Frontal cortex (tissue), 4 donors: ENCODE data around the gene SHH. TPM values are rescaled to one million over a fixed set of nuclear protein-coding genes. Genes with fewer than 3 reads are reported as not detected.
"Not testable (repeated sequence)": the region's sequence is repeated elsewhere in the genome, so short reads cannot be mapped to it uniquely, and the experiment has no call there.

ENCODE experiments used
- DNase-seq, 2 donors: peaks; one replicate each; pipeline ENCODE4 v3.0.0; 2012; ENCODE audit warnings: low spot score in 2 of 2
- FAIRE-seq: peaks from 2 replicates; lab custom pipeline; 2012; peaks lifted over from hg19 to GRCh38; lab: Jason Lieb, UNC
- total RNA-seq: library from RNA; depleted of rRNA; stranded (reverse); fragments of >200 nt; gene quantifications from one replicate; pipeline ENCODE4 v1.2.3, GENCODE V29; 2014
- donor health status: control.
- donor health status: control.
- donor health status: control.

SHH gene
- total RNA-seq, 1 donor from 2014 or later = 1.6 TPM

- FAIRE-seq (no peak), DNase-seq (no peak)
These were observed 12.1 kb upstream of the SHH start for GRCh38 chr7:155824227-155824886.

GRCh38 chr7:155821851-155822250 is 9.6 kb upstream of the SHH start:
- DNase-seq = no peak
- FAIRE-seq = no peak

- DNase-seq (no peak), FAIRE-seq (no peak)
These were observed 8.5 kb upstream of the SHH start for GRCh38 chr7:155820788-155821187.

- no peak for FAIRE-seq
- no peak for DNase-seq
These were observed 8.0 kb upstream of the SHH start for GRCh38 chr7:155820246-155820645.

- FAIRE-seq = no peak
These were observed 6.9 kb upstream of the SHH start for GRCh38 chr7:155819186-155819585.

GRCh38 chr7:155818820-155819168 is 6.5 kb upstream of the SHH start:
- DNase-seq (no peak), FAIRE-seq (no peak)

More at GRCh38 chr7:155819186-155819585, 6.9 kb upstream of the SHH start:
- no peak for DNase-seq

GRCh38 chr7:155818154-155818819 is 6.0 kb upstream of the SHH start:
- no peak for DNase-seq
- FAIRE-seq = no peak

- not testable (repeated sequence) for FAIRE-seq, DNase-seq
These were observed 5.3 kb upstream of the SHH start for GRCh38 chr7:155817515-155817914.

GRCh38 chr7:155816996-155817395 is 4.7 kb upstream of the SHH start:
- FAIRE-seq (no peak), DNase-seq (no peak)

GRCh38 chr7:155816192-155816508 is 3.9 kb upstream of the SHH start:
- FAIRE-seq (no peak), DNase-seq (no peak)

- DNase-seq = peak in 1 of 2 donors; percentile 74
- FAIRE-seq = no peak
These were observed 3.3 kb upstream of the SHH start for GRCh38 chr7:155815332-155816191.

GRCh38 chr7:155814316-155815276 is 2.3 kb upstream of the SHH start:
- DNase-seq = no peak
- FAIRE-seq = no peak

- FAIRE-seq = no peak
- DNase-seq = no peak
These were observed 1.5 kb upstream of the SHH start for GRCh38 chr7:155813546-155814315.

- FAIRE-seq (no peak), DNase-seq (no peak)
These were observed 862 bp upstream of the SHH start for GRCh38 chr7:155813125-155813524.

- no peak for FAIRE-seq
- DNase-seq = no peak
These were observed 736 bp downstream of the SHH start for GRCh38 chr7:155811560-155811894.

GRCh38 chr7:155810770-155811559 is 1.3 kb downstream of the SHH start:
- DNase-seq (no peak), FAIRE-seq (no peak)

GRCh38 chr7:155809947-155810769 is 2.1 kb downstream of the SHH start:
- DNase-seq = no peak
- FAIRE-seq = no peak
